ENCODE results near the gene ACOT7. TPM values are rescaled to one million over a fixed set of nuclear protein-coding genes. Genes with fewer than 3 reads are reported as not detected.
A peak's percentile ranks its signal among the peaks of the same experiment; 100 is the strongest.

ACOT7 gene
- total and polyA plus RNA-seq, 2 donors from 2014 or later, result 23.0 to 135 TPM

- Histone ChIP-seq H3K27me3 (ENCODE audit: control insufficient read depth, insufficient read depth, low read length) (no peaks in the 10 kb centered on the region), H3K4me3 (ENCODE audit: low read length in 3 of 3) (no peak overlapping the region), H3K27ac (ENCODE audit: low read depth in 2 of 2, low read length in 2 of 2) (no peak overlapping the region), H3K4me1 (ENCODE audit: control insufficient read depth in 2 of 3, insufficient read depth in 2 of 3, low read depth in 1 of 3, low read length in 3 of 3) (peaks cover 0 to 3% (median 2%) of the 10 kb centered on the region in 3 donors), H3K9me3 (ENCODE audit: control insufficient read depth in 2 of 3, insufficient read depth in 1 of 3, low read length in 3 of 3) (no peaks in the 10 kb centered on the region), H3K36me3 (ENCODE audit: control insufficient read depth in 2 of 3, insufficient read depth in 3 of 3, low read length in 3 of 3) (no peaks in the 10 kb centered on the region), H3K9ac (ENCODE audit: low read length in 3 of 3) (no peak overlapping the region)
- no peak for DNase-seq
- intact Hi-C loops (cut with DNase I), result no loop called here
- TF ChIP-seq, protein P1, sequence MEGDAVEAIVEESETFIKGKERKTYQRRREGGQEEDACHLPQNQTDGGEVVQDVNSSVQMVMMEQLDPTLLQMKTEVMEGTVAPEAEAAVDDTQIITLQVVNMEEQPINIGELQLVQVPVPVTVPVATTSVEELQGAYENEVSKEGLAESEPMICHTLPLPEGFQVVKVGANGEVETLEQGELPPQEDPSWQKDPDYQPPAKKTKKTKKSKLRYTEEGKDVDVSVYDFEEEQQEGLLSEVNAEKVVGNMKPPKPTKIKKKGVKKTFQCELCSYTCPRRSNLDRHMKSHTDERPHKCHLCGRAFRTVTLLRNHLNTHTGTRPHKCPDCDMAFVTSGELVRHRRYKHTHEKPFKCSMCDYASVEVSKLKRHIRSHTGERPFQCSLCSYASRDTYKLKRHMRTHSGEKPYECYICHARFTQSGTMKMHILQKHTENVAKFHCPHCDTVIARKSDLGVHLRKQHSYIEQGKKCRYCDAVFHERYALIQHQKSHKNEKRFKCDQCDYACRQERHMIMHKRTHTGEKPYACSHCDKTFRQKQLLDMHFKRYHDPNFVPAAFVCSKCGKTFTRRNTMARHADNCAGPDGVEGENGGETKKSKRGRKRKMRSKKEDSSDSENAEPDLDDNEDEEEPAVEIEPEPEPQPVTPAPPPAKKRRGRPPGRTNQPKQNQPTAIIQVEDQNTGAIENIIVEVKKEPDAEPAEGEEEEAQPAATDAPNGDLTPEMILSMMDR (IDR thresholded peaks at IDR 0.05; ENCODE audit: borderline replicate concordance, extremely low read depth, insufficient read depth), result no peak
- no peak for FAIRE-seq
Observed at GRCh38 chr1:6265151-6265550, 128.4 kb downstream of the ACOT7 start.

- FAIRE-seq (no peak), DNase-seq (no peak)
- no peaks in the 10 kb centered on the region for H3K9me3 ChIP-seq (ENCODE audit: control insufficient read depth in 2 of 3, insufficient read depth in 1 of 3, low read length in 3 of 3)
- intact Hi-C loops (cut with DNase I), result no loop called here
- H3K4me1 ChIP-seq (ENCODE audit: control insufficient read depth in 2 of 3, insufficient read depth in 2 of 3, low read depth in 1 of 3, low read length in 3 of 3), result peaks cover 0 to 7% (median 2%) of the 10 kb centered on the region in 3 donors
- H3K27me3 ChIP-seq (ENCODE audit: control insufficient read depth, insufficient read depth, low read length), result no peaks in the 10 kb centered on the region
- H3K36me3 ChIP-seq (ENCODE audit: control insufficient read depth in 2 of 3, insufficient read depth in 3 of 3, low read length in 3 of 3), result no peaks in the 10 kb centered on the region
- TF ChIP-seq, protein P1 (IDR thresholded peaks at IDR 0.05; ENCODE audit: borderline replicate concordance, extremely low read depth, insufficient read depth), result no peak
- no peak overlapping the region for H3K9ac ChIP-seq (ENCODE audit: low read length in 3 of 3)
- no peak overlapping the region for H3K27ac ChIP-seq (ENCODE audit: low read depth in 2 of 2, low read length in 2 of 2)
- H3K4me3 ChIP-seq (ENCODE audit: low read length in 3 of 3), result no peak overlapping the region
Observed at GRCh38 chr1:6263716-6264115, 129.9 kb downstream of the ACOT7 start.

GRCh38 chr1:6262555-6263420 is 130.8 kb downstream of the ACOT7 start:
- H3K27me3 ChIP-seq (ENCODE audit: control insufficient read depth, insufficient read depth, low read length), result no peaks in the 10 kb centered on the region
- no peaks in the 10 kb centered on the region for H3K9me3 ChIP-seq (ENCODE audit: control insufficient read depth in 2 of 3, insufficient read depth in 1 of 3, low read length in 3 of 3)
- intact Hi-C loops (cut with DNase I), result no loop called here
- DNase-seq (peak in 4 of 5 donors; percentile 71 to 90 (median 78)), FAIRE-seq (no peak)
- no peak overlapping the region for H3K4me3 ChIP-seq (ENCODE audit: low read length in 3 of 3)
- TF ChIP-seq, protein P1 (IDR thresholded peaks at IDR 0.05; ENCODE audit: borderline replicate concordance, extremely low read depth, insufficient read depth), result no peak
- H3K4me1 ChIP-seq (ENCODE audit: control insufficient read depth in 2 of 3, insufficient read depth in 2 of 3, low read depth in 1 of 3, low read length in 3 of 3), result peaks cover 0 to 7% (median 2%) of the 10 kb centered on the region in 3 donors
- H3K36me3 ChIP-seq (ENCODE audit: control insufficient read depth in 2 of 3, insufficient read depth in 3 of 3, low read length in 3 of 3), result no peaks in the 10 kb centered on the region
- peak overlapping the region in 1 of 2 donors; percentile 13 for H3K27ac ChIP-seq (ENCODE audit: low read depth in 2 of 2, low read length in 2 of 2)
- no peak overlapping the region for H3K9ac ChIP-seq (ENCODE audit: low read length in 3 of 3)

Data from kidney (tissue), 14 donors.